ENCODE data around the gene UPF2.
A peak's percentile ranks its signal among the peaks of the same experiment; 100 is the strongest.
"Not testable (repeated sequence)": the region's sequence is repeated elsewhere in the genome, so short reads cannot be mapped to it uniquely, and the experiment has no call there.

The UPF2 gene

DNA sequence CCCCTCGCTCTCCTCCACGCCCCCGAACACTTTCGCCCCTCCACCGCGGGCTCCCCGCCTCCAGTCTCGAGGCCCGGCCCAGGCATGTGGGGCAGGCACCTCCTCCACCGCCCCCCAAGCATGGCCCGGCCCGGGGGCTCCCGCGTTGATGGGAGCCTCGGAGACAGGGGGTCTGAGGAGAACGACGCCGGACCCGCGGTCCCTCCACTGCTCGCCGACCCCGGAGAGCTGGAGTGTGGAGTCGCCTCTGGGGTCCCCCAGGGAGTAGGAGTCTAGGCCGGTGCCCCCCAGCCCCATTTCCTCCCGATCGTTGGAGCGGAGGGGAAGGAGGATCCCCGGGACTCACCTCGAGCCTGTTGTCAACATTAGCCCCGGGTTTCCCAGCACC is 206 bp downstream of the UPF2 start:
- DNase-seq (peak; percentile 63), ATAC-seq (peak; percentile 37)

DNA sequence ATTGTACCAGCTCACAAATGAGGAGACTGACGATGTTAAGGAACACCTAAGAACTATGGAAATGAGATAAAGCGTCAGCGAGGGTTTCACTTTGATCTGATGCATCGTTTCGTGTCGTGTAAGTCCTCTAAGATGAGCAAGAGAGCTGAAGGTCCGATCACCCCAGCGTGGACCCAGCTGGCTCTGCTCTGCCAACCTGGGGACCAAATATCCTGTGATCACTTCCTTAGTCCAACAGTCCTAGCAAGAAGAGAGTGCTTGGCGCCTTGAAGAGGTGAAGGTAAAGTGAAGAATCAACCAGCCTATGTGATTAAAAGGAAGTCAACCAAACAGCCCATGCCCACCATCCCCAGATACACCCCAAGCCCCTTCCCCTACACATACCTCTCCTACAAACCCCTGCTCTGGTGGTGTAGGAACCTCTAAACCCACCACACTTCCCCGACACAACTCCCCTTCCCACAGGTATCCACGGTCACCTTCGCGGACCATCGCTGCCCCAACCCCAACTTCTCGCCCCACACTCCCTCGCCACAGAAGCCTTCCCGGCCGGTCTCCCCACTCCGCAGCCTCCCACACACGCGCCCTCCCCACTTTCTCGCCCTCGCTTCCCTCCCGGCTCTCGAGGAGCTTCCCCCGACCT is 722 bp downstream of the UPF2 start:
- ATAC-seq (peak; percentile 11), DNase-seq (peak; percentile 44)

DNA sequence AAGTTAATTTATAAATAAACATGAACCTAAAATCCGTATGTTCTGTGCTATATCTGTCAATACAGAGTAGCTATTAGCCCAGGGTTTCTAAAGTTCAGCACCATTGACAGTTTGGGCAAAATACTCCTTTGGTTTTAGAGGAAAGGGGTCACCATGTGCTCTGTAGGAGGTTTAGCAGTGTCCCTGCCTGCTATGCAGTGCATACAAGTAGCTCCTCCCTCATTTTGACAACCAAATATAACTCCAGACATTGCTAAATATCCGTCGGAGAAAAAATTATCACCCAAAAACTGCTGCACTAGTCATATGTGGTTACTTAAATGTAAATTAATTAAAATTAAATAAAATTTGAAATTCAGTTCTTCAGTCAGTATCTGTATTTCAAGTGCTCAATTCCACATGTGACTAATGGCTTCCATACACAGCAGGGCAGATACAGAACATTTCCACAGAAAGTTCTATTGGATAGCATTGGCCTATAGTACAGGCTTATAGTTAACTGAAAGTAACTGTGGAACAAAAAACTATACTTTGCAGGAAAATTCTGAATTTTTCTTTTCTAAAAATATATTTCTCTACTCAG is 6.4 kb downstream of the UPF2 start:
- ATAC-seq (no peak), DNase-seq (no peak)

DNA sequence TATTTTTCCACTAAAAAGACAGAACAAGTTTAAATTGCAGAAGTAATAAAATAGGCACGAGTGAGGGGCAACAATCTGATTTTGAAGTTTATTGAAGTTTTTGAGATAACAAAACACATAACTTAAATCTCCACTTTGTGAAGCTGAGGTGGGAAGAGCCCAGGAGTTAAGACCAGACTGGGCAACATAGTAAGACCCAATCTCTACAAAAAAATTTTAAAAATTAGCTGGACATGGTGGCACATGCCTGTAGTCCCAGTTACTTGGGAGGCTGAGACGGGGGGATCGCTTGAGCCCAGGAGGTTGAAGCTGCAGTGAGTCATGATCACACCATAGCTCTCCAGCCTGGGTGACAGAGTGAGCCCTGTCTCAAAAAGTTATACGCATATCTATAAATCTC is 11.2 kb downstream of the UPF2 start:
- DNase-seq (no peak), ATAC-seq (no peak)

DNA sequence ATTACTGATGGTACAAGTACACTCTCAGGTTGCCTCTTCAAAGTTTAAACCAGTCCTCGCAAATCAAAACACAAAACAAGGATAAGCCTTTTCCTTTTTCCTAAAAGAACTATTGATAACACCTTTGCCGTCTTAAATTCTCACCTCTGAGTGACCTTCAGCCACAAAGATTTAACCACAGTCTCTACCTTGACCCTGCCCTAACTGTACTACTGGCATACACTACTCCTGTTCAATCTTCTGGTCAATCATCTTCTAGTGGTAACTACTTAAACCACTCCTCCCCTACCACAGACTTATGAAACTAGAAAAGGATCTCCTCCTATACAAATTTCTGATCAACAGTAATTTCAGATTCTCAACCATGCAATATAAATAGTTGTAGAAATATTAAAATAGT is 15.1 kb downstream of the UPF2 start:
- no peak for ATAC-seq
- DNase-seq: no peak

DNA sequence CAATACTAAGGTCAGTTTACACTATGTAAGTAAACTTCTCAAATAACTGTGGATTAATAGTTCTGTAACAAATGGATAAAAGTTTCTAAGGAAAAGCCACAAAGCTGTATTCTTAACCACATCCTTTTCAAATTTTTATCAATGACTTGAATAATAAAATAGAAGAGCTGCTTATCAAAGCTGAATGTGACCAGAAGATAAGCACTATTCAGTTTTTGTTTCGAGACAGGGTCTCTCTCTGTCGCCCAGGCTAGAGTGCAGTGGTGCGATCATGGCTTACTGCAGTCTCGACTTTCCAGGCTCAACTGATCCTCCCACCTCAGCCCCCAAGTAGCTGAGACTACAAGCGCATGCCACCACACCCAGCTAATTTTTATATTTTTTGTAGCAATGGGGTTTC is 17.0 kb downstream of the UPF2 start:
- DNase-seq: no peak
- no peak for ATAC-seq

DNA sequence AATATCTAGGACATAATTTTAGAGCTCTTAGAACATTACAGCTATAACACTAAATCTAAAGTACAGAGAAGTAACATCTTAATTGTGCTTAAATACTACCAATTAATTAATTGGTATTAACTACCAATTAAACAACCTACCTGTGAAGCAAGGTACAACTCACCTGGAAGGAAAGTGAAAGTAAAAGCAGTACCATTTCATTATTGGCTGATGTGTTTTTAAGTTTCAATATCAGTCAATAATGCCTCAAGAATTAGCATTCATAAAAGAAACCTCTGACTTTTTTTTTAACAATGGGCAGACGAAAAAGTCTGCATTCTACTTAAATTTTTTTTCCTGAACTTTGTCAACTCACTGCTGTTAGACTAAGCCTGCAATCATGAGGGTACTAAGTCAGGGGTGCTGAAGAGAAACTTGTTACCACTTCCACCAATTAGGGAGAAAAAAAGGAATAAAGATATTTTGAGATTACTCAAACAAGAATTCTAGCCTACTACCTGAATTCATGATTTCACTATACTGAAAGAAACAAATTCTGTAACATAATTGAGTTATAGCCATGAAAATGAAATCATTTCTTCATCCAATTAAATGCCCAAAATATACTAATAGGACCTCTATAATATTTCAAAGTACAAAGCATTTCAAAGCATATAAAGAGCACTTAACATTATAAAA is 19.9 kb downstream of the UPF2 start:
- ATAC-seq (no peak), DNase-seq (no peak)

DNA sequence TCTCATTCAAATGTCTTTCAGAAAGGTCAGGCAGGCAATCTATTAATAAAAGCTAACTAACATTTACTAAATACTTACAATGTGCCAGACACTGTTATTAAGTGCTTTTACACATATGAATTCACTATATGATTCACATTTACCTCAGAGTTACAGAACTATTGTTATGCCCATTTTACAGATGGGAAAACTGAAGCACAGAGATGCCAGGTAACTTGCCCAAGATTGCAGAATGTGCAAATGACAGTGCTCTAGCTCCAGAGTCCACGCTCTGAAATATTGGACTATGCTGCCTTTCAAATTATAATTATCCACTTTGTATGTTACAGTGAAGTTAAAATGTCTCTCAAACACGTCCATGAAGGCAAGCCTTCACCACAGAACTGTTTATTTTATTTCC is 22.0 kb downstream of the UPF2 start:
- DNase-seq: no peak
- no peak for ATAC-seq

DNA sequence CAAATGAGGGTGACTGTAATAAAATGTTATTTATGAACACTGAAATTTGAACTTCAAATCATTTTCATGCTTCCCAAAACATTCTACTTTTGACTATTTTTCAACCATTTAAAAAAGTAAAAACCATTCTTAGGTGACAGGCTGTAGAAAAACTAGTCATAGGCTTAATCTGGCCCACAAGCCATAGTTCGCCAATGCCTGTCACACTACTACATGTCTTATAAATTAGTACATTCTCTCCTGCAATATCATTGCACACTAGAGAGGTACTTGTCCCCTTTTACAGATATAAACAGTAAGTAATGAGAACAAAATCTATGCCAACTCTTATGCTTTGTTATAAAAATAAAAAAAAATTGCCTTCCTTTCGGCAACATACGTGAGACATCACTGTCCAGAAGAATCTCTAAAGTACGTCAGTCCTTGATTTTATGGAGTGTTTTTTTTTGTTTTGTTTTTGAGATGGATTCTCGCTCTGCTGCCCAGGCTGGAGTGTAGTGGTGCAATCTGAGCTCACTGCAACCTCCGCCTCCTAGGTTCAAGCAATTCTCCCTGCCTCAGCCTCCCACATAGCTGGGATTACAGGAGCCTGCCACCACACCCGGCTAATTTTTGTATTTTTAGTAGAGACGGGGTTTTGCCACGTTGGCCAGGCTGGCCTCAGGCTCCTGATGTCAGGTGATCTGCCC is 23.2 kb downstream of the UPF2 start:
- ATAC-seq: no peak
- no peak for DNase-seq

DNA sequence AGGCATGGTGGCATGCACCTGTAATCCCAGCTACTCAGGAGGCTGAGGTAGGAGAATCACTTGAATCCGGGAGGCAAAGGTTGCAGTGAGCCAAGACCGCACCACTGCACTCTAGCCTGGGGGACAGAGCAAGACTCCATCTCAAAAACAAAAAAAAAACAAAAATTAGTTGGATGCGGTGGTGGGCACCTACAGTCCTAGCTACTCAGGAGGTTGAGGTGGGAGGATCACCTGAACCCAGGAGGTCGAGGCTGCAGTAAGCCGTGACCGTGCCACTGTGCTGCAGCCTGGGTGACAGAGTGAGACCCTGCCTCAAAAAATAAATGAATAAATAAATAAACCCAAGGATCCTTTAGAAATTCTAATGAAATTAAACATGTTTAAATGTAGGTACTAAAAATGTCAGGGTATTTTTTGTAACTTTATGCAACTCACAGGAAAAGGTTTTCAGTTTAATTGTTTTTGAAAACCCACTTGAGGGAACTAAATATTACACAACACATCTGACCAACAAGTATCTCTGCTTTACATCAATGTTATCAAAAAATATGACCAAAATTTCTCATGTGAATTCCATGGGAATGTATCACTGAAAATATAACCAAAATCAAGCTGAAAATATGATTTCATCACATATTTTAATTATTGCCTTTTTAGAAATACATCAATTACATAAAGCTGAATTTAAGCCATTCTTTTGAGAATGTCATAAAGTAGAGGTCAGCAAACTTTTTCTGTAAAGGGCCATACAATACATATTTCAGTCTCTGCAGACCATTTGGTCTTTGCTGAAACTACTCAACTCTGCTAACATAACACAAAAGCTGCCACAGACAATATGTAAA is 23.9 kb downstream of the UPF2 start:
- no peak for ATAC-seq
- no peak for DNase-seq

DNA sequence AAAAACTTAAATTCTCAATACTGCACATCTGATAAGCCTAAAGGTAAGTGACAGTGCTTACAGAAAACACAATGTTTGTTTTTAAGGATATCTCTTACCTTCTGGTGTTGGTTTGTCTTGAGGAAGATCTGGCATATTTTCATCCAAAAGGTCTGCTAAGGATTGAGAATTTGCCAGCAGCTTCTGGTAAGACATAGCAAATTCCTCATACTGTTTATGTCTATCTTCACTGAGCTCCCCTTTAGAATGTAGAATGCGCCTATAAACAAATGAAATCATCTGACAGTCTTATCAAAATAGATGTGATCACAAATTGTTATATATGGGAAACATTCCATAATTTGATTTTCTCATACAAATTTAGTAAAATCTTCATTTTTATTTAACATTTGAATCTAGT is 28.7 kb downstream of the UPF2 start:
- no peak for DNase-seq
- no peak for ATAC-seq

DNA sequence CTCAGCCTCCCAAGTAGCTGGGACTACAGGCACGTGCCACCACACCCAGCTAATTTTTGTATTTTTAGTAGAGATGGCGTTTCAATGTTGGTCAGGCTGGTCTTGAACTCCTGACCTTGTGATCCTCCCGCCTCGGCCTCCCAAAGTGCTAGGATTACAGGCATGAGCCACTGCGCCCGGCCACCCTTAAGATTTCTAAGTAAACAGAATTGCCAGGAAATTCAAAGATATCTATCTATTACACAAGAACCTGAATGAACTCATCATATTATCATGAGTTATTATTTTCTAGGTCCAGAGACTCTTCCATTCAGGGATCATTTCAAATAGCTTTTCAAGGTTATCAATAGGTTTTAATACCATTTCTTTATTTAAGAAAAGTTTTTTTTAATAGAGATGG is 29.2 kb downstream of the UPF2 start:
- ATAC-seq, DNase-seq: not testable (repeated sequence)

DNA sequence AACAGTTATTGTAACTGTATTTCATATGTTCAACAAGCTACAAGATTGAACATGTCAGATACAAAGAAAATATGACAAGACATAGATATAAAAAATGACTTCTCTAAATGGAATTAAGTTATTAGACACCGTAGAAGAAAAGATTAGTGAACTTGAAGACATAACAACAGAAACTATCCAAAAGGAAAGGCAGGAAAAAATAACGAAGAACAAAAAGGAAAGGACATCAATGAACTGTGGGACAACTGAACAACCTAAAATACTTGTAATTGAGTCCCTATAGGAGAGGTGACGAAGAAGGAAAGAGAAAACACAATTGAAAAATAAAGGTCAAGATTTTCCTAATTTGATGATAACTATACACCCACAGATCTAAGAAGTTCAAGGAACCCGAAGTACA is 32.3 kb downstream of the UPF2 start:
- ATAC-seq: no peak
- no peak for DNase-seq

DNA sequence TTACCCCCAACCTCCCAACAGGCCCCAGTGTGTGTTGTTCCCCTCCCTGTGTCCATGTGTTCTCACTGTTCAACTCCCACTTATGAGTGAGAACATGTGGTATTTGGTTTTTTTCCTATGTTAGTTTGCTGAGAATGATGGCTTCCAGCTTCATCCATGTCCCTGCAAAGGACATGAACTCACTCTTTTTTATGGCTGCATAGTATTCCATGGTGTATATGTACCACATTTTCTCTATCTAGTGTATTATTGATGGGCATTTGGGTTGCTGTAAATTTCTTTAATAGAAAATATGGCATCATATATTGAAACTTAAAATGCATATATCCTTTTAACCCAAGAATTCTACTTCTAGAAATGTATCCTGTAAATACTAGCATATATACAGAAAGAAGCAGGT is 33.8 kb downstream of the UPF2 start:
- not testable (repeated sequence) for DNase-seq, ATAC-seq

DNA sequence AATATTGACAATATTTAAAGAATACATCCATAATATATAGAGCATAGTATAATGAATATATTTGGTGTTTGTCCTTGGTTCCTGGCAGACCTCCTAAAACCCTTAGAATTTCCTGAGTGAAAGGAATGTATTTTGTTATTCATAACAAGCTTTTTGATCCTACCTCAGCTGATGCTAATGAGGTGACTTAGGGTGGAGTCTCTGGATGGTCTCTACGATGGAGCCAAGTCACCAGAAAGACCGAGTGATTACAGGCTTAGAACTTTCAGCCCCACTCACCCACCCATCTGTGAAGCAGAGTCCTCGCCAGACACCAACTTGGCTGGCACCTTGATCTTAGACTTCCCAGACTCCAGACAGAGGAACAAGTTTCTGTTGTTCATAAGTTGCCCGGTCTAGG is 35.9 kb downstream of the UPF2 start:
- no peak for DNase-seq
- ATAC-seq: no peak

DNA sequence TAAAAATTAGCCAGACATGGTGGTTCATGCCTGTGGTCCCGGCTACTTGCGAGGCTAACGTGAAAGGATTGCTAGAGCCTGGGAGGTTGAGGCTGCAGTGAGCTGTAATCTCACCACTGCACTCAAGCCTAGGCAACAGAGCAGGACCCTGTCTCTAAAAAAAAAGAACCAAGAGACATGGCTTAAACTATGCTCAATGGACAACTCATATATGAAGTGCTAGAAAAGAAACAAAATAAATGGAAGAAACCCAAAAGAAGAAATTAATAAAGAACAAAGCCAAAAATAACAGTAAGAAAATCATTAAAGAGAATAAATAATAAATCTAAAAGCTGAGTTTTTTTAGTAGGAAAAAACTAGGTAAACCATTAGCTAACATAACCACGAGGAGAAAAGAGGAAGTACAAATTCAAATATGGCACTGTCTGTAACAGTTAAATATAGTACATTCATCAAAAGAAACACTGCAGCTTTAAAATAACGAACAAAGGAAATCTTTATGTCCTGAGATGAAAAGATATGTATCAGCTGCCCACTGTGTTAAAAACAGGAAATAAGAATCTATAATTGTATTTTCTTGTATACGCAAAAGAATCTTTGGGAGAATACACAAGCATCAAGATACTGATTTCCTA is 48.7 kb downstream of the UPF2 start:
- no peak for DNase-seq

DNA sequence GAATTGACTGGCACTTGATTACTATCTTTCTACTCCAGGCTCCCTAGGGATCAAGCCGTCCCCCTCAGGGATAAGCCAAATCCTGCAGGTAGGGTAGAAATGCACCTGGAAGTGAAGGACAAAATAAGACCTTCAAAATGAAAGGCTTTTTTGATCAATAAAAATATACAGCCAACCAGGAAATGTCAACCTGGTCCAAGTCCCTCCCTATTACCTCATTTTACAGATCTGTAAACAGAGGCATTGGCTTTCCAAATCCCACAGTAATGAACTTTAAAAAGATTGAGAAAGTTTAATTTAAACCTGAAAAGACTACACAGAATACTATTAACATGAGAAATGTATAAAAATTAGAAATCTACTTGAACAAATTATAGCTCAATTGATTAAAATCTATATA is 53.7 kb downstream of the UPF2 start:
- ATAC-seq: no peak
- no peak for DNase-seq

More for the DNA sequence above, 48.7 kb downstream of the UPF2 start:
- no peak for ATAC-seq

DNA sequence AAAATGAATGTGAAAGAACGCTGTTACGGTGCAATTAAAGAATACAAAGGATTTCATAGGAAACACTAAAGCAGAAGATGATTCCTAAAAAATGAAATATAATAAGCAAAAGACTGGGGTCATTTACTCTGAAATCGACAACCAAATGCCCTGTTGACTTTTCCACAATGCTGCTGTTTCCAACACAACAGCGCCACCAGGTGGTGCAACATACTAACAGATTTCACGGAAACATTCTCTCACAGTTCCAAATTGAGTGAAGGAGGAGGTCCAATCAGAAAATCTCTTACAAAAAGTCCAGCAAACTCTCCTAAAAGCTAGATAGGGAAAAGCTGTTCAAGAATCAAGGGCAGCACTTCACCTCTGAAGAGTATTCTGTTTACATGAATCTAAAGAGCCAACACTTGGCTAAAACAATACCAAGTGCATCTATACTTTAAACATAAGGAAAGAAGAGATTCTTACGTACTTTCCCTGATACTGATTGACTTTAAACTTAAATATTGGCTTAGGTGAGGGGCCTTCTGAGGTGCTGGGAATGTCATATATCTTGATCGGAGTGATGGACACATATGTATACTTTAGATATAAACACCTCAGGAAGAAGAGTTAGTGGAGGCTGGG is 55.9 kb downstream of the UPF2 start:
- peak; percentile 79 for DNase-seq
- peak; percentile 46 for ATAC-seq

DNA sequence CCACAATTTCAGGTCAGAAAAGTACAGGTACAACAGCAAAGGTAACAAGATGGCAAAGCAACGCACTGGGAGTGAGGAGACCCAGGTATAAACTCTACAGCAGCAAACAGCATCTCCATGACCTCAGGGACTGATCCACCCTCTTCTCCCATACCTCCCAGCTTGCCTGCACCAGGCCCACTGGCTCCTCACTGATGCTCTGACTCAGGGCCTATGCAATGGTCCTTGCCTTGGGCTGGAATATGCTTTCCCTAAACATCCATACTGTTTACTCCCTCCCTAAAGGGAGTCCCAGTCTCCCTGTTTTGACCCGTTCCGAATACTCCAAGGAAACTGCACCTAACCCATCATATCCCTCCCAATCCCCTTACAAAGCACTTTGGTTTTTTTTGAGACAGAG is 60.4 kb downstream of the UPF2 start:
- DNase-seq (no peak), ATAC-seq (no peak)

DNA sequence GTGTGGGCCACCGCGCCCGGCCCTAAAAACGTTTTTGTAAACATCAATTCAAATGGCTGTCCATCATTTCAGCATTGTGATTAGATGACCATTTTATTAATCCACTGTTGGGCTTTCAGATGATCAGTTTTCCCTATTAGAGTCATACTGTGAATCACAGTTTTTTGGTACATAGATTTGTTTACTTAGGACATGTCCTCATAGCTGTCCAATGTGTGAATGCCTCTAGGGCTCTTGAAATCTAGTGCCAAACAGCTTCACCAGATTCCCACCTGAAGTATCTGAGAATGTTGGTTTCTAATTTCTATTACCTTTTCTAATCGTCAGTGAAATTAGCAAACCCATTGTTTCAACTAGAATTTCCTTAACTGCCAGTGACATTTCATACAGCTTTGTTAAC is 66.8 kb downstream of the UPF2 start:
- DNase-seq (no peak), ATAC-seq (no peak)

DNA sequence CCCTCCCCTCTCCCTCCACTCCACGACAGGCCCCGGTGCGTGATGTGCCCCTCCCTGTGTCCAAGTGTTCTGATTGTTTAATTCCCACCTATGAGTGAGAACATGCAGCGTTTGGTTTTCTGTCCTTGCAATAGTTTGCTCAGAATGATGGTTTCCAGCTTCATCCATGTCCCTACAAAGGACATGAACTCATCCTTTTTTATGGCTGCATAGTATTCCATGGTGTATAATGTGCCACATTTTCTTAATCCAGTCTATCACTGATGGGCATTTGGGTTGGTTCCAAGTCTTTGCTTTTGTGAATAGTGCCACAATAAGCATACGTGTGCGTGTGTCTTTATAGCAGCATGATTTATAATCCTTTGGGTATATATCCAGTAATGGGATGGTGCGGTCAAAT is 70.1 kb downstream of the UPF2 start:
- not testable (repeated sequence) for DNase-seq, ATAC-seq
